HepG2 (cell line): ENCODE measurements around the gene FRMD4A. TPM values are rescaled to one million over a fixed set of nuclear protein-coding genes. Genes with fewer than 3 reads are reported as not detected.

ENCODE experiments used
- ATAC-seq: fragments of 200-7000 bp; cut with Tn5 transposase; 3 replicates; pipeline ENCODE4 v1.9.1; 2020; ENCODE audit warnings: mild to moderate bottlenecking, moderate library complexity
- BruUV-seq: library from RNA; stranded (reverse); fragments of 400-500 nt; replicated peaks from 2 replicates; lab custom pipeline; 2021; lab: Mats Ljungman, UMichigan
- CTCF ChIA-PET: fragments of 300-600 bp; formaldehyde crosslinking; extraction: SDS; loops from one replicate; lab custom pipeline; 2021; ENCODE audit warnings: low total read pairs, inconsistent platforms, low intra/inter-chr PET ratio; lab: Yijun Ruan, JAX
- POLR2A ChIA-PET: fragments of 350-600 bp; sonication (Branson Sonifier 250); formaldehyde crosslinking; loops from one replicate; lab custom pipeline; 2020; ENCODE audit warnings: antibody characterized with exemption, inconsistent platforms; lab: Yijun Ruan, JAX
- DNase-seq: peaks from one replicate; pipeline ENCODE4 v3.0.0-alpha.2; 2015; ENCODE audit warnings: low spot score
- FAIRE-seq: peaks from 3 replicates; lab custom pipeline; 2011; peaks lifted over from hg19 to GRCh38; lab: Jason Lieb, UNC
- H2AFZ ChIP-seq: one replicate; pipeline ENCODE4 v1.6.1; 2011; ENCODE audit warnings: low read length, inconsistent platforms
- H3K27ac ChIP-seq: fragments of 300-600 bp; 3 replicates; pipeline ENCODE4 v1.8.0; 2011; ENCODE audit warnings: mixed run types, mild to moderate bottlenecking, mixed read lengths, low read length, inconsistent platforms; ENCODE audit not compliant: insufficient read depth; ENCODE audit errors: extremely low read length
- H3K27me3 ChIP-seq, 2 experiments: fragments of 200-600 bp in 1 of 2; 2 replicates in 1 of 2; 3 replicates in 1 of 2; pipeline versions ENCODE4 v1.6.0 to v1.8.0; 2011; ENCODE audit warnings: low read length in 2 of 2, mild to moderate bottlenecking in 2 of 2, moderate library complexity in 2 of 2, inconsistent platforms in 1 of 2; ENCODE audit not compliant: insufficient read depth in 2 of 2, control insufficient read depth in 1 of 2
- H3K36me3 ChIP-seq, 2 experiments: fragments of 200-600 bp in 1 of 2; replicated peaks in 1 of 2; 2 replicates in 1 of 2; 3 replicates in 1 of 2; pipeline versions ENCODE4 v1.5.1 to v1.8.0; 2011; ENCODE audit warnings: low read length in 2 of 2, inconsistent platforms in 1 of 2; ENCODE audit not compliant: insufficient read depth in 2 of 2, control insufficient read depth in 1 of 2
- H3K4me1 ChIP-seq: 2 replicates; pipeline ENCODE4 v1.5.1; 2012; ENCODE audit warnings: low read length, inconsistent platforms; ENCODE audit not compliant: insufficient read depth
- H3K4me2 ChIP-seq: 2 replicates; pipeline ENCODE4 v1.6.0; 2011; ENCODE audit warnings: low read depth, low read length, inconsistent platforms
- H3K4me3 ChIP-seq, 3 experiments: fragments of 200-600 bp in 1 of 3; sonication (generic), shearing (Covaris generic) in 1 of 3; replicated peaks in 1 of 3; 2 replicates each; pipeline ENCODE4 v1.5.1; 2011 to 2016; ENCODE audit warnings: low read length in 3 of 3, inconsistent platforms in 2 of 3, low read depth in 2 of 3, mild to moderate bottlenecking in 2 of 3, control low read depth in 1 of 3, mixed read lengths in 1 of 3; ENCODE audit not compliant: insufficient read depth in 1 of 3
- H3K79me2 ChIP-seq: one replicate; pipeline ENCODE4 v1.6.1; 2011; ENCODE audit warnings: low read length, inconsistent platforms; ENCODE audit not compliant: insufficient read depth
- H3K9ac ChIP-seq: 2 replicates; pipeline ENCODE4 v1.6.0; 2011; ENCODE audit warnings: mild to moderate bottlenecking, low read depth, low read length, inconsistent platforms; ENCODE audit not compliant: insufficient read depth
- H3K9me3 ChIP-seq: 2 replicates; pipeline ENCODE4 v1.5.1; 2012; ENCODE audit warnings: mild to moderate bottlenecking, low read length
- H4K20me1 ChIP-seq: 2 replicates; pipeline ENCODE4 v1.6.0; 2011; ENCODE audit warnings: inconsistent platforms, mild to moderate bottlenecking, low read length, moderate library complexity; ENCODE audit not compliant: insufficient read depth
- BRD4 ChIP-seq: sonication (generic); formaldehyde crosslinking; IDR thresholded peaks from 2 replicates; pipeline ENCODE4 v1.4.0; 2020; ENCODE audit warnings: missing genetic modification reagents
- HNRNPL ChIP-seq: fragments of 200-400 bp; formaldehyde crosslinking; IDR thresholded peaks from 2 replicates; pipeline ENCODE4 v1.6.1; 2017; ENCODE audit warnings: mild to moderate bottlenecking, low read depth, low read length
- MBNL3 ChIP-seq: fragments of 250-450 bp; sonication (Bioruptor Pico); conservative IDR thresholded peaks from 2 replicates; pipeline ENCODE4 v1.8.0; 2022; ENCODE audit warnings: mild to moderate bottlenecking, inconsistent platforms
- POLR2A ChIP-seq, 2 experiments: IDR thresholded peaks; 2 replicates each; pipeline ENCODE4 v1.6.1; 2011; ENCODE audit warnings: low read depth in 2 of 2, low read length in 2 of 2, mild to moderate bottlenecking in 1 of 2, moderate library complexity in 1 of 2; ENCODE audit not compliant: insufficient read depth in 1 of 2
- TRIM24 ChIP-seq: sonication (generic); formaldehyde crosslinking; IDR thresholded peaks from 2 replicates; pipeline ENCODE4 v1.8.0; 2022; ENCODE audit warnings: mild to moderate bottlenecking, missing genetic modification reagents
- ZNF160 ChIP-seq: sonication (generic); formaldehyde crosslinking; IDR thresholded peaks from 2 replicates; pipeline ENCODE4 v1.8.0; 2022; ENCODE audit warnings: mild to moderate bottlenecking, inconsistent platforms, missing genetic modification reagents
- ZNF331 ChIP-seq: sonication (generic); formaldehyde crosslinking; IDR thresholded peaks from 2 replicates; pipeline ENCODE4 v1.4.0; 2020; ENCODE audit warnings: missing genetic modification reagents
- ZNF430 ChIP-seq: sonication (generic); formaldehyde crosslinking; IDR thresholded peaks from 2 replicates; pipeline ENCODE4 v1.9.0; 2021; ENCODE audit warnings: mild to moderate bottlenecking, missing genetic modification reagents
- ZNF652 ChIP-seq: IDR thresholded peaks from 2 replicates; pipeline ENCODE4 v1.6.1; 2016; ENCODE audit warnings: low read depth, borderline replicate concordance
- WGBS: methylation state at CpG from one replicate; pipeline ENCODE4 v1.1.6; 2017; ENCODE audit warnings: low lambda C conversion rate; 5-methylcytosine and 5-hydroxymethylcytosine counted together
- in situ Hi-C: cut with HindIII; loops from 2 replicates; pipeline ENCODE4 v1.10.0; 2017; ENCODE audit warnings: low pct_unique_long_range_greater_than_20kb; ENCODE audit not compliant: extremely low pct_ligation_motif_present
- intact Hi-C: fragments of 100-400 bp; cut with micrococcal nuclease; formaldehyde crosslinking; loops from one replicate; pipeline ENCODE4 v1.10.0; 2022; ENCODE audit not compliant: unreplicated experiment
- polyA plus RNA-seq, 8 experiments: library from polyadenylated mRNA; depleted of rRNA in 3 of 8; stranded (reverse) in 7 of 8; unstranded in 1 of 8; fragments of >200 nt; fragmentation: Illumina TruSeq in 4 of 8; extraction: Trizol in 4 of 8; gene quantifications; 2 replicates each; pipeline versions ENCODE4 v1.2.1 to v1.2.3, GENCODE V29; 2011 to 2016; ENCODE audit warnings: low read depth in 4 of 8, missing spikeins in 1 of 8, mixed read lengths in 1 of 8; ENCODE audit not compliant: insufficient read depth in 1 of 8
- total RNA-seq, 5 experiments: library from RNA; depleted of rRNA; stranded (reverse); fragments of >200 nt; fragmentation: Illumina TruSeq; extraction: Trizol; gene quantifications; 2 replicates each; pipeline ENCODE4 v1.2.3, GENCODE V29; 2016; ENCODE audit warnings: low read depth in 1 of 5
- TF ChIP-seq, protein P1 (sequence below): IDR thresholded peaks from 2 replicates; pipeline ENCODE4 v1.6.1; 2016; ENCODE audit warnings: low read depth, missing genetic modification reagents, missing compliant biosample characterization
- TF ChIP-seq, protein P2 (sequence below): sonication (generic); formaldehyde crosslinking; IDR thresholded peaks from 2 replicates; pipeline ENCODE4 v1.4.0; 2020; ENCODE audit warnings: mild to moderate bottlenecking, missing genetic modification reagents

Gene FRMD4A
- total and polyA plus RNA-seq, 2 of the 13 experiments (the other 11 are each of a cell fraction or from before 2014, with no cell fraction given) = 0.09 to 0.26 TPM

DNA sequence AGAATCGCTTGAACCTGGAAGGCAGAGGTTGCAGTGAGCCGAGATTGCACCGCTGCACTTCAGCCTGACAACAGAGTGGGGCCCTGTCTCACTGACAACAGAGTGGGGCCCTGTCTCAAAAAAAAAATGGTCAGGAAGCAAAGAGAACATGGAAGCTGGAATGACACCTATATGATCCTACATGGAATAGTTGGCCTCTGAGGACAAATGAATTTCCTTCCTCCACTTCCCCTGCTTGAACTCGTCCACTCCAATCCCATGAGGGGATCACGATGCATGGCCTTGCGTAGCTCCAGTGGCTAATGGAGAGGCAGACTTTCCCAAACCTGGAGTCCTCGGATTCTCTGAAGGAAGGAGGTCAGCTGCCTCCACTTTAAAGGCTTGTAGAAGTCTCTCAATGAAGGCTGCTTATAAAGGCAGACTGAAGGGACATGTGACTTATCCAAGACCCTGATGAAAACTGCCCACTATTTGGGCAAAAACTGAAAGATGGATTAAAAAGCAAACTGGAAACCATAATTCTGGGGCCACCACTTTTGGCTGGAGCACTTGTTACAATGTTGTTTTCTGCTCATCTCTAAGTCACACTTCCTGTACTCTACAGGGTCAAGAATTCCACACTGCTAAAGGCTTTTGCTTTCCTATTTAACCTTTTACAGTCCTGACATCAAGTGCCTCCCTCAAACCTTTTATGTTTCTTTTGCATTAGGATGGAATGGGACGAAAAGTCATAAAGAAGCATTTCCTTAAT is 529.4 kb downstream of the FRMD4A start:
- ChIA-PET CTCF (no interaction called here), POLR2A (no interaction called here)
- no peak for ATAC-seq
- TF ChIP-seq, protein P1, sequence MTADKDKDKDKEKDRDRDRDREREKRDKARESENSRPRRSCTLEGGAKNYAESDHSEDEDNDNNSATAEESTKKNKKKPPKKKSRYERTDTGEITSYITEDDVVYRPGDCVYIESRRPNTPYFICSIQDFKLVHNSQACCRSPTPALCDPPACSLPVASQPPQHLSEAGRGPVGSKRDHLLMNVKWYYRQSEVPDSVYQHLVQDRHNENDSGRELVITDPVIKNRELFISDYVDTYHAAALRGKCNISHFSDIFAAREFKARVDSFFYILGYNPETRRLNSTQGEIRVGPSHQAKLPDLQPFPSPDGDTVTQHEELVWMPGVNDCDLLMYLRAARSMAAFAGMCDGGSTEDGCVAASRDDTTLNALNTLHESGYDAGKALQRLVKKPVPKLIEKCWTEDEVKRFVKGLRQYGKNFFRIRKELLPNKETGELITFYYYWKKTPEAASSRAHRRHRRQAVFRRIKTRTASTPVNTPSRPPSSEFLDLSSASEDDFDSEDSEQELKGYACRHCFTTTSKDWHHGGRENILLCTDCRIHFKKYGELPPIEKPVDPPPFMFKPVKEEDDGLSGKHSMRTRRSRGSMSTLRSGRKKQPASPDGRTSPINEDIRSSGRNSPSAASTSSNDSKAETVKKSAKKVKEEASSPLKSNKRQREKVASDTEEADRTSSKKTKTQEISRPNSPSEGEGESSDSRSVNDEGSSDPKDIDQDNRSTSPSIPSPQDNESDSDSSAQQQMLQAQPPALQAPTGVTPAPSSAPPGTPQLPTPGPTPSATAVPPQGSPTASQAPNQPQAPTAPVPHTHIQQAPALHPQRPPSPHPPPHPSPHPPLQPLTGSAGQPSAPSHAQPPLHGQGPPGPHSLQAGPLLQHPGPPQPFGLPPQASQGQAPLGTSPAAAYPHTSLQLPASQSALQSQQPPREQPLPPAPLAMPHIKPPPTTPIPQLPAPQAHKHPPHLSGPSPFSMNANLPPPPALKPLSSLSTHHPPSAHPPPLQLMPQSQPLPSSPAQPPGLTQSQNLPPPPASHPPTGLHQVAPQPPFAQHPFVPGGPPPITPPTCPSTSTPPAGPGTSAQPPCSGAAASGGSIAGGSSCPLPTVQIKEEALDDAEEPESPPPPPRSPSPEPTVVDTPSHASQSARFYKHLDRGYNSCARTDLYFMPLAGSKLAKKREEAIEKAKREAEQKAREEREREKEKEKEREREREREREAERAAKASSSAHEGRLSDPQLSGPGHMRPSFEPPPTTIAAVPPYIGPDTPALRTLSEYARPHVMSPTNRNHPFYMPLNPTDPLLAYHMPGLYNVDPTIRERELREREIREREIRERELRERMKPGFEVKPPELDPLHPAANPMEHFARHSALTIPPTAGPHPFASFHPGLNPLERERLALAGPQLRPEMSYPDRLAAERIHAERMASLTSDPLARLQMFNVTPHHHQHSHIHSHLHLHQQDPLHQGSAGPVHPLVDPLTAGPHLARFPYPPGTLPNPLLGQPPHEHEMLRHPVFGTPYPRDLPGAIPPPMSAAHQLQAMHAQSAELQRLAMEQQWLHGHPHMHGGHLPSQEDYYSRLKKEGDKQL (CRISPR knock-in tag) = no peak
- TF ChIP-seq TRIM24 (CRISPR knock-in tag) = no peak
- TF ChIP-seq POLR2A (IDR thresholded peaks at IDR 0.05; ENCODE audit: insufficient read depth in 1 of 2, low read depth in 2 of 2, low read length in 2 of 2) = no peak
- TF ChIP-seq ZNF160 = no peak
- TF ChIP-seq ZNF331 (CRISPR knock-in tag) = no peak
- no peak for TF ChIP-seq BRD4 (CRISPR knock-in tag)
- TF ChIP-seq, protein P2, sequence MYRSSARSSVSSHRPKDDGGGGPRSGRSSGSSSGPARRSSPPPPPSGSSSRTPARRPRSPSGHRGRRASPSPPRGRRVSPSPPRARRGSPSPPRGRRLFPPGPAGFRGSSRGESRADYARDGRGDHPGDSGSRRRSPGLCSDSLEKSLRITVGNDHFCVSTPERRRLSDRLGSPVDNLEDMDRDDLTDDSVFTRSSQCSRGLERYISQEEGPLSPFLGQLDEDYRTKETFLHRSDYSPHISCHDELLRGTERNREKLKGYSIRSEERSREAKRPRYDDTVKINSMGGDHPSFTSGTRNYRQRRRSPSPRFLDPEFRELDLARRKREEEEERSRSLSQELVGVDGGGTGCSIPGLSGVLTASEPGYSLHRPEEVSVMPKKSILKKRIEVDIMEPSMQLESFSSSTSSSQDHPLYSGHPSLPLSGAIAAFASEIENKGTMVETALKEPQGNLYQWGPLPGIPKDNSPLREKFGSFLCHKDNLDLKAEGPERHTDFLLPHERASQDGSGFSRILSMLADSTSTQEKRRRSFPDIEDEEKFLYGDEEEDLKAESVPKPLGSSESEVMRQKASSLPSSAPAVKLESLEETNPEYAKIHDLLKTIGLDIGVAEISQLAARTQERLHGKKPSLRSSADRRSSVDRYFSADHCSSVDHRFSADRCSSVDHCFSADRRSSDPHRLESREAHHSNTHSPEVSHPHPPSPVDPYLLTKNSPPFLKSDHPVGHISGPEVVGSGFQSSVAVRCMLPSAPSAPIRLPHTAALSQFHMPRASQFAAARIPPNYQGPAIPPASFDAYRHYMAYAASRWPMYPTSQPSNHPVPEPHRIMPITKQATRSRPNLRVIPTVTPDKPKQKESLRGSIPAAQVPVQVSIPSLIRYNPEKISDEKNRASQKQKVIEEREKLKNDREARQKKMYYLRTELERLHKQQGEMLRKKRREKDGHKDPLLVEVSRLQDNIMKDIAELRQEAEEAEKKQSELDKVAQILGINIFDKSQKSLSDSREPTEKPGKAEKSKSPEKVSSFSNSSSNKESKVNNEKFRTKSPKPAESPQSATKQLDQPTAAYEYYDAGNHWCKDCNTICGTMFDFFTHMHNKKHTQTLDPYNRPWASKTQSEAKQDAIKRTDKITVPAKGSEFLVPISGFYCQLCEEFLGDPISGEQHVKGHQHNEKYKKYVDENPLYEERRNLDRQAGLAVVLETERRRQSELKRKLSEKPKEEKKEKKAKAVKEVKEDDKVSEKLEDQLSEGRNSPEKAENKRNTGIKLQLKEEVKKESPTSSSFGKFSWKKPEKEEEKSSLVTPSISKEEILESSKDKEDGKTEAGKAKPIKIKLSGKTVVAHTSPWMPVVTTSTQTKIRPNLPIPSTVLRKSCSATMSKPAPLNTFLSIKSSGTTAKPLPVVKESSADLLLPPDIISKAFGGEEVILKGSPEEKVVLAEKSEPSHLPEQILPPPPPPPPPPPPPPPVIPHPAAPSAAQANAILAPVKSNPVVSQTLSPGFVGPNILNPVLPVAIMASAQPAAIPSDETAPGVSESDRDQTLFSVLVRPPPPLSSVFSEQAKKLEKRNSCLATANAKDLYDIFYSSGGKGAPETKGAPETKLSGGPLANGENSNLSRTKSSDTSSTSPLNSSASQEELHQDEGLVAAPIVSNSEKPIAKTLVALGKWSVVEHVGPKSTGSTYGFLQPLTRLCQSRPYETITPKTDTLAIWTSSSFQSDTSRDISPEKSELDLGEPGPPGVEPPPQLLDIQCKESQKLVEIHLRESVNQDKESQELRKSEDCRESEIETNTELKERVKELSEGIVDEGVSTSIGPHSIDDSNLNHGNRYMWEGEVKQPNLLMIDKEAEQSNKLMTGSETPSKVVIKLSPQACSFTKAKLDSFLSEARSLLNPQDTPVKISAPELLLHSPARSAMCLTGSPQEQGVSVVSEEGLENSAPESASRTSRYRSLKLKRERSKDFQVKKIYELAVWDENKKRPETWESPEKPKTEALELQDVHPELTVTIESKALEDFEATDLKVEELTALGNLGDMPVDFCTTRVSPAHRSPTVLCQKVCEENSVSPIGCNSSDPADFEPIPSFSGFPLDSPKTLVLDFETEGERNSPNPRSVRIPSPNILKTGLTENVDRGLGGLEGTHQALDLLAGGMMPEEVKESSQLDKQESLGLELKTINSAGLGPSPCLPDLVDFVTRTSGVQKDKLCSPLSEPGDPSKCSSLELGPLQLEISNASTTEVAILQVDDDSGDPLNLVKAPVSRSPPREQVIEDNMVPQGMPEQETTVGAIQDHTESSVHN (CRISPR knock-in tag) = no peak
- no peak for TF ChIP-seq ZNF652 (CRISPR knock-in tag)
- TF ChIP-seq ZNF430 (CRISPR knock-in tag) = no peak
- TF ChIP-seq HNRNPL = no peak
- no peak for TF ChIP-seq MBNL3 (CRISPR knock-in tag)

More for the DNA sequence above, 529.4 kb downstream of the FRMD4A start:
- 0 out of 2 replicates have a peak, but pooled peaks cover under 1% of the 10 kb centered on the region for H3K4me1 ChIP-seq
- H2AFZ ChIP-seq = no peak overlapping the region
- H3K79me2 ChIP-seq = no peaks in the 10 kb centered on the region
- peaks cover 1 to 3% of the 10 kb centered on the region in 2 experiments; a peak in 2 of 5 replicates for H3K27me3 ChIP-seq
- FAIRE-seq = no peak
- in situ Hi-C loops (no loop called here), intact Hi-C loops (no loop called here)
- no peak overlapping the region for H3K9ac ChIP-seq
- no TSS peak for BruUV-seq
- no peaks in the 10 kb centered on the region for H3K9me3 ChIP-seq
- no peaks in the 10 kb centered on the region for H3K36me3 ChIP-seq
- no peak overlapping the region for H3K27ac ChIP-seq
- H4K20me1 ChIP-seq = no peaks in the 10 kb centered on the region
- no peak overlapping the region for H3K4me2 ChIP-seq
- DNase-seq = no peak
- 13% methylated on average over 8 of the region's 8 CpGs for WGBS
- H3K4me3 ChIP-seq = no peak overlapping the region
